ENCODE data around the gene DNAH6.

The DNAH6 gene

DNA sequence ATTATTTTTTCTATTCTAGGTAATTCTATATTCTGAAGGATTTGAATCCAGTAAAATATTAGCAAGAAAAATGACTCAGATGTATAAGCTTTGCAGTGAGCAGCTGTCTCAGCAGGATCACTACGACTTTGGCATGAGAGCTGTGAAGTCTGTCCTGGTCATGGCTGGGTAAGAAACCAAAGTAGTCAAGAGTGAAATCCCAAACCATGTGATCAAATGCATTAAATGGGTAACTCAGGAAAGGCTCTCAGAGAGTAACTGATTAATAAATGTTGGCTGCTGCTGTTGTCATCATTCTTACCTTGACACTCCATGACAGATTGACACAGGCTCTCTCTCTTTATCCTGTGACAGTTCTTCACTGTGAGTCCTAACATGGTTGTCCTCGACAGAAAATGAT lies 124.1 kb downstream of the DNAH6 start:
- TF ChIP-seq, protein P1, sequence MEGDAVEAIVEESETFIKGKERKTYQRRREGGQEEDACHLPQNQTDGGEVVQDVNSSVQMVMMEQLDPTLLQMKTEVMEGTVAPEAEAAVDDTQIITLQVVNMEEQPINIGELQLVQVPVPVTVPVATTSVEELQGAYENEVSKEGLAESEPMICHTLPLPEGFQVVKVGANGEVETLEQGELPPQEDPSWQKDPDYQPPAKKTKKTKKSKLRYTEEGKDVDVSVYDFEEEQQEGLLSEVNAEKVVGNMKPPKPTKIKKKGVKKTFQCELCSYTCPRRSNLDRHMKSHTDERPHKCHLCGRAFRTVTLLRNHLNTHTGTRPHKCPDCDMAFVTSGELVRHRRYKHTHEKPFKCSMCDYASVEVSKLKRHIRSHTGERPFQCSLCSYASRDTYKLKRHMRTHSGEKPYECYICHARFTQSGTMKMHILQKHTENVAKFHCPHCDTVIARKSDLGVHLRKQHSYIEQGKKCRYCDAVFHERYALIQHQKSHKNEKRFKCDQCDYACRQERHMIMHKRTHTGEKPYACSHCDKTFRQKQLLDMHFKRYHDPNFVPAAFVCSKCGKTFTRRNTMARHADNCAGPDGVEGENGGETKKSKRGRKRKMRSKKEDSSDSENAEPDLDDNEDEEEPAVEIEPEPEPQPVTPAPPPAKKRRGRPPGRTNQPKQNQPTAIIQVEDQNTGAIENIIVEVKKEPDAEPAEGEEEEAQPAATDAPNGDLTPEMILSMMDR (IDR thresholded peaks at IDR 0.05), result no peak
- no peak overlapping the region for H3K9ac ChIP-seq
- H3K36me3 ChIP-seq (ENCODE audit: control insufficient read depth, insufficient read depth, low read length), result no peaks in the 10 kb centered on the region
- no peaks in the 10 kb centered on the region for H3K27me3 ChIP-seq (ENCODE audit: control insufficient read depth, insufficient read depth, low read length)
- H3K9me3 ChIP-seq (ENCODE audit: control insufficient read depth, low read length), result no peaks in the 10 kb centered on the region
- H3K27ac ChIP-seq, result no peak overlapping the region
- no peaks in the 10 kb centered on the region for H3K4me1 ChIP-seq
- H3K79me2 ChIP-seq, result no peaks in the 10 kb centered on the region
- H3K4me3 ChIP-seq (ENCODE audit: low read depth, low read length), result no peak overlapping the region
- no peak overlapping the region for H3K4me2 ChIP-seq (ENCODE audit: low read length)
- H2AFZ ChIP-seq, result no peak overlapping the region

DNA sequence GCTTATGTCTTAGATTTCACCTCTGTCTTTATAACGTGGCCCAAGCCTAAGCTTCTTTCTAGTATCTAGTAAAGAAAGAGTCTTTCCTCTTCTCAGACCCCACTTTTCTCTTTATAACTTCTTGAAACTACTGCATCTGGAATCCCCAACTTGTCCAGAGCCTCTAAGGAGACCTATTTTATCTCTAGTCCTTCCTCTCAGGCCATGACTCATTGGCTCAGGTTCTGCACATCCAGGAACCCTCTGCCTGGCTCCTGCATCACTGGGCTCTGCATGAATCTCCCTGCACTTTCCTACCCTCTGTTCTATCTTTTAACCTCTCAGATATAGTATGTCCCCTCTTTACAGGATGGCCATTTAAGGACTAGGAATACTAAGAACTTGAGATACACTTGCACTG lies 124.7 kb downstream of the DNAH6 start:
- H3K27ac ChIP-seq, result no peak overlapping the region
- TF ChIP-seq, protein P1 (IDR thresholded peaks at IDR 0.05), result no peak

DNA sequence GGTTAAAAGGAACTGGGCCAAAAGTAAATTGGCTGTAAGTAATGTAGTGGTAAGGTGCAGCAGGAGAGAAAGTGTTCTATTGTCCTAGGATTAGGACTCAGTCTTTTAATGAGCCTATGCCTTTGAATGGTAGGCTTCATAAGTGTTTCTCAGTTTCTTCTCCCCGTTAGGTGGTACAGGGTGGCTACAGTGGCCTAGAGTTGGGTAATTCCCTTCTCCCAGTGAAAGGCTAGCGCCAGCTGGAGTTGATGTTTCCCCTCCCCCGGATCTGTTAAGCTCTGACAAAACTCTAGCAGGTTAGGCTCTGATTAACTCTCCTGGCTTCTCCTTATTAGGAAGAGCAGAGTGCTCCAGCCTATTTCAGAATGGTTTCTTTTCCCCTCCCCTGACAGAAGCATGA lies 127.7 kb downstream of the DNAH6 start:
- Histone ChIP-seq H3K27me3 (ENCODE audit: control insufficient read depth, insufficient read depth, low read length) (no peaks in the 10 kb centered on the region), H3K36me3 (ENCODE audit: control insufficient read depth, insufficient read depth, low read length) (no peaks in the 10 kb centered on the region), H3K9me3 (ENCODE audit: control insufficient read depth, low read length) (no peaks in the 10 kb centered on the region), H3K79me2 (no peaks in the 10 kb centered on the region), H2AFZ (no peak overlapping the region), H3K4me3 (ENCODE audit: low read depth, low read length) (no peak overlapping the region), H3K4me1 (no peaks in the 10 kb centered on the region), H3K4me2 (ENCODE audit: low read length) (no peak overlapping the region), H3K9ac (no peak overlapping the region), H3K27ac (no peak overlapping the region)
- TF ChIP-seq, protein P1 (IDR thresholded peaks at IDR 0.05), result no peak

More for the DNA sequence above, 124.7 kb downstream of the DNAH6 start:
- no peak overlapping the region for H3K9ac ChIP-seq
- H3K4me2 ChIP-seq (ENCODE audit: low read length), result no peak overlapping the region
- H3K4me1 ChIP-seq, result no peaks in the 10 kb centered on the region
- no peak overlapping the region for H2AFZ ChIP-seq
- no peaks in the 10 kb centered on the region for H3K9me3 ChIP-seq (ENCODE audit: control insufficient read depth, low read length)
- no peaks in the 10 kb centered on the region for H3K27me3 ChIP-seq (ENCODE audit: control insufficient read depth, insufficient read depth, low read length)
- H3K79me2 ChIP-seq, result no peaks in the 10 kb centered on the region
- H3K4me3 ChIP-seq (ENCODE audit: low read depth, low read length), result no peak overlapping the region
- H3K36me3 ChIP-seq (ENCODE audit: control insufficient read depth, insufficient read depth, low read length), result no peaks in the 10 kb centered on the region

DNA sequence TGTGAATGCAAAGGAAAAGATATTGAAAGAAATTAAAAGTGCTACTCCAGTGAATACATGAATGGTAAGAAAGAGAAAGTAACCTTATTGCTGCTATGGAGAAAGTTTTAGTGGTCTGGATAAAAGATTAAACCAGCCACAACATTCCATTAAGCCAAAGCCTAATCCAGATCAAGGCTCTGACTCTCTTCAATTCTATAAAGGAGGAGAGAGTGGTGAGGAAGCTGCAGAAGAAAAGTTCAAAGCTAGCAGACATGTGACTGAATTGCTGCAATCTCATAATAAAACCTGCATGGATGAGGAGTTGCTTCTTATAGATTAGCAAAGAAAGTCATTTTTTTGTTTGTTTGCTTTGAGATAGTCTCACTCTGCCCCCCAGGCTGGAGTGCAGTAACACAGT lies 130.2 kb downstream of the DNAH6 start:
- no peak overlapping the region for H3K4me2 ChIP-seq (ENCODE audit: low read length)
- TF ChIP-seq, protein P1 (IDR thresholded peaks at IDR 0.05), result no peak
- H3K36me3 ChIP-seq (ENCODE audit: control insufficient read depth, insufficient read depth, low read length), result no peaks in the 10 kb centered on the region
- no peak overlapping the region for H3K27ac ChIP-seq
- H3K4me1 ChIP-seq, result no peaks in the 10 kb centered on the region
- H3K27me3 ChIP-seq (ENCODE audit: control insufficient read depth, insufficient read depth, low read length), result no peaks in the 10 kb centered on the region
- no peak overlapping the region for H3K4me3 ChIP-seq (ENCODE audit: low read depth, low read length)
- no peak overlapping the region for H2AFZ ChIP-seq
- no peaks in the 10 kb centered on the region for H3K9me3 ChIP-seq (ENCODE audit: control insufficient read depth, low read length)
- H3K79me2 ChIP-seq, result no peaks in the 10 kb centered on the region
- H3K9ac ChIP-seq, result no peak overlapping the region

DNA sequence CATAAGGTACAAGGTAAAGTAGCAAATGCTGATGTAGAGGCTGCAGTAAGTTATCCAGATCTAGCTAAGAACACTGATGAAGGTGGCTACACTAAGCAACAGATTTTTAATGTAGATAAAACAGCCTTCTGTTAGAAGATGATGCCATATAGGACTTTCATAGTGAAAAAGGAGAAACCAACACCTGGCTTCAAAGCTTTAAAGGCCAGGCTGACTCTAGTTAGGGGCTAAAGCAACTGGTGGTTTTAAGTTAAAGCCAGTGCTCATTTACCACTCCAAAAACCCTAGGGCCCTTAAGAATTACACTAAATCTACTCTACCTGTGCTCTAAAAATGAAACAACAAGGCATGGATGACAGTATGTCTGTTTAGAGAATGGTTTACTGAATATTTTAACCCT lies 131.0 kb downstream of the DNAH6 start:
- TF ChIP-seq, protein P1 (IDR thresholded peaks at IDR 0.05), result no peak
- no peaks in the 10 kb centered on the region for H3K36me3 ChIP-seq (ENCODE audit: control insufficient read depth, insufficient read depth, low read length)
- no peak overlapping the region for H3K4me3 ChIP-seq (ENCODE audit: low read depth, low read length)
- no peak overlapping the region for H3K9ac ChIP-seq
- H3K27me3 ChIP-seq (ENCODE audit: control insufficient read depth, insufficient read depth, low read length), result no peaks in the 10 kb centered on the region
- no peaks in the 10 kb centered on the region for H3K9me3 ChIP-seq (ENCODE audit: control insufficient read depth, low read length)
- no peaks in the 10 kb centered on the region for H3K4me1 ChIP-seq
- H3K4me2 ChIP-seq (ENCODE audit: low read length), result no peak overlapping the region
- no peak overlapping the region for H2AFZ ChIP-seq
- no peaks in the 10 kb centered on the region for H3K79me2 ChIP-seq
- no peak overlapping the region for H3K27ac ChIP-seq

Data from parathyroid adenoma (tissue), 2 donors.